Measurements from ENCODE around the gene TRPC4. TPM values are rescaled to one million over a fixed set of nuclear protein-coding genes. Genes with fewer than 3 reads are reported as not detected.

TRPC4 gene
- total RNA-seq, 1 experiment from 2014 or later, result 0.10 TPM

DNA sequence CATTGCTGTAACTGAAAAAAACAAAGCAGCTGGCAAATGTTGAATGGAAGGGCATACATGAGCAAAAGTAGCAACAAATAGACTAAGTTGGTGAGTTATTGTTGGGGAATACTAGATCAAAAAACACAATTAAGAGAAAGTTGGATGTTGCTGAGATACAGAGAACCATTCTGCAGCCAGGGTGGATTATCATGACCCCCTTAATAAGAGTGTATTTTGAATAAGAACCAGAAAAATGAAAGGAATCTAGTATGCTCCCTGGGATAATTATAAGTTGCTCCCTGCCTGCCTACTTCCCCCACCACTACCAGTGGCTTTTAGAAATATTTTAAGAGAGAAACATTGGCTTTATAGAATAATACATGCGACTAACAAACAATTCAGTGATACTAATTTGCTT lies 14.5 kb upstream of the TRPC4 start:
- ChIA-PET CTCF (no interaction called here), POLR2A (no interaction called here)
- Histone ChIP-seq H3K36me3 (ENCODE audit: control insufficient read depth, insufficient read depth, low read length) (no peaks in the 10 kb centered on the region), H3K4me3 (ENCODE audit: low read depth in 2 of 2, low read length in 2 of 2) (no peak overlapping the region), H3K27ac (ENCODE audit: low read length) (no peak overlapping the region), H3K4me1 (ENCODE audit: control insufficient read depth, insufficient read depth, low read length) (no peaks in the 10 kb centered on the region), H3K9me3 (ENCODE audit: control insufficient read depth, insufficient read depth, low read depth, low read length) (no peaks in the 10 kb centered on the region), H3K27me3 (ENCODE audit: control insufficient read depth, insufficient read depth, low read length) (no peaks in the 10 kb centered on the region)
- intact Hi-C loops (cut with micrococcal nuclease; ENCODE audit: unreplicated experiment) (no loop called here), in situ Hi-C loops (cut with HindIII; ENCODE audit: low pct_unique_long_range_greater_than_20kb, low sequenced_read_pairs) (no loop called here)
- no TSS peak for BruUV-seq (replicated peaks)
- TF ChIP-seq TCF7L2 (IDR thresholded peaks at IDR 0.05; ENCODE audit: low read depth, low read length) (no peak), SIN3A (IDR thresholded peaks at IDR 0.05; ENCODE audit: borderline replicate concordance, insufficient read depth, low read depth, low read length) (no peak), POLR2AphosphoS5 (IDR thresholded peaks at IDR 0.05; ENCODE audit: low read depth, low read length) (no peak)
- TF ChIP-seq, protein P1, sequence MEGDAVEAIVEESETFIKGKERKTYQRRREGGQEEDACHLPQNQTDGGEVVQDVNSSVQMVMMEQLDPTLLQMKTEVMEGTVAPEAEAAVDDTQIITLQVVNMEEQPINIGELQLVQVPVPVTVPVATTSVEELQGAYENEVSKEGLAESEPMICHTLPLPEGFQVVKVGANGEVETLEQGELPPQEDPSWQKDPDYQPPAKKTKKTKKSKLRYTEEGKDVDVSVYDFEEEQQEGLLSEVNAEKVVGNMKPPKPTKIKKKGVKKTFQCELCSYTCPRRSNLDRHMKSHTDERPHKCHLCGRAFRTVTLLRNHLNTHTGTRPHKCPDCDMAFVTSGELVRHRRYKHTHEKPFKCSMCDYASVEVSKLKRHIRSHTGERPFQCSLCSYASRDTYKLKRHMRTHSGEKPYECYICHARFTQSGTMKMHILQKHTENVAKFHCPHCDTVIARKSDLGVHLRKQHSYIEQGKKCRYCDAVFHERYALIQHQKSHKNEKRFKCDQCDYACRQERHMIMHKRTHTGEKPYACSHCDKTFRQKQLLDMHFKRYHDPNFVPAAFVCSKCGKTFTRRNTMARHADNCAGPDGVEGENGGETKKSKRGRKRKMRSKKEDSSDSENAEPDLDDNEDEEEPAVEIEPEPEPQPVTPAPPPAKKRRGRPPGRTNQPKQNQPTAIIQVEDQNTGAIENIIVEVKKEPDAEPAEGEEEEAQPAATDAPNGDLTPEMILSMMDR (IDR thresholded peaks at IDR 0.05), result no peak
- DNase-seq (ENCODE audit: low read depth, low spot score), result no peak
- no peak for ATAC-seq

GRCh38 chr13:37878921-37879320 lies 9.3 kb upstream of the TRPC4 start:
- H3K9me3 ChIP-seq (ENCODE audit: control insufficient read depth, insufficient read depth, low read depth, low read length), result no peaks in the 10 kb centered on the region
- H3K27me3 ChIP-seq (ENCODE audit: control insufficient read depth, insufficient read depth, low read length), result no peaks in the 10 kb centered on the region
- no peak overlapping the region for H3K27ac ChIP-seq (ENCODE audit: low read length)
- ATAC-seq (no peak), DNase-seq (ENCODE audit: low read depth, low spot score) (no peak)
- CTCF ChIA-PET, result no interaction called here
- intact Hi-C loops (cut with micrococcal nuclease; ENCODE audit: unreplicated experiment) (loop anchor here (10.0 kb wide), 1 partner anchor 656 kb away; no protein-coding TSS in a partner anchor), in situ Hi-C loops (cut with HindIII; ENCODE audit: low pct_unique_long_range_greater_than_20kb, low sequenced_read_pairs) (no loop called here)
- H3K36me3 ChIP-seq (ENCODE audit: control insufficient read depth, insufficient read depth, low read length), result no peaks in the 10 kb centered on the region
- no peak for TF ChIP-seq POLR2AphosphoS5 (IDR thresholded peaks at IDR 0.05; ENCODE audit: low read depth, low read length)
- TF ChIP-seq TCF7L2 (IDR thresholded peaks at IDR 0.05; ENCODE audit: low read depth, low read length), result no peak
- TF ChIP-seq SIN3A (IDR thresholded peaks at IDR 0.05; ENCODE audit: borderline replicate concordance, insufficient read depth, low read depth, low read length), result no peak
- TF ChIP-seq, protein P2, sequence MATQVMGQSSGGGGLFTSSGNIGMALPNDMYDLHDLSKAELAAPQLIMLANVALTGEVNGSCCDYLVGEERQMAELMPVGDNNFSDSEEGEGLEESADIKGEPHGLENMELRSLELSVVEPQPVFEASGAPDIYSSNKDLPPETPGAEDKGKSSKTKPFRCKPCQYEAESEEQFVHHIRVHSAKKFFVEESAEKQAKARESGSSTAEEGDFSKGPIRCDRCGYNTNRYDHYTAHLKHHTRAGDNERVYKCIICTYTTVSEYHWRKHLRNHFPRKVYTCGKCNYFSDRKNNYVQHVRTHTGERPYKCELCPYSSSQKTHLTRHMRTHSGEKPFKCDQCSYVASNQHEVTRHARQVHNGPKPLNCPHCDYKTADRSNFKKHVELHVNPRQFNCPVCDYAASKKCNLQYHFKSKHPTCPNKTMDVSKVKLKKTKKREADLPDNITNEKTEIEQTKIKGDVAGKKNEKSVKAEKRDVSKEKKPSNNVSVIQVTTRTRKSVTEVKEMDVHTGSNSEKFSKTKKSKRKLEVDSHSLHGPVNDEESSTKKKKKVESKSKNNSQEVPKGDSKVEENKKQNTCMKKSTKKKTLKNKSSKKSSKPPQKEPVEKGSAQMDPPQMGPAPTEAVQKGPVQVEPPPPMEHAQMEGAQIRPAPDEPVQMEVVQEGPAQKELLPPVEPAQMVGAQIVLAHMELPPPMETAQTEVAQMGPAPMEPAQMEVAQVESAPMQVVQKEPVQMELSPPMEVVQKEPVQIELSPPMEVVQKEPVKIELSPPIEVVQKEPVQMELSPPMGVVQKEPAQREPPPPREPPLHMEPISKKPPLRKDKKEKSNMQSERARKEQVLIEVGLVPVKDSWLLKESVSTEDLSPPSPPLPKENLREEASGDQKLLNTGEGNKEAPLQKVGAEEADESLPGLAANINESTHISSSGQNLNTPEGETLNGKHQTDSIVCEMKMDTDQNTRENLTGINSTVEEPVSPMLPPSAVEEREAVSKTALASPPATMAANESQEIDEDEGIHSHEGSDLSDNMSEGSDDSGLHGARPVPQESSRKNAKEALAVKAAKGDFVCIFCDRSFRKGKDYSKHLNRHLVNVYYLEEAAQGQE (IDR thresholded peaks at IDR 0.05; ENCODE audit: insufficient read depth in 1 of 2, low read depth in 2 of 2, low read length in 1 of 2), result no peak
- TF ChIP-seq, protein P1 (IDR thresholded peaks at IDR 0.05), result no peak
- POLR2A ChIA-PET, result no interaction called here
- H3K4me1 ChIP-seq (ENCODE audit: control insufficient read depth, insufficient read depth, low read length), result no peaks in the 10 kb centered on the region
- H3K4me3 ChIP-seq (ENCODE audit: low read depth in 2 of 2, low read length in 2 of 2), result no peak overlapping the region
- no TSS peak for BruUV-seq (replicated peaks)
